ENCODE data around the gene HNF1A. TPM values are rescaled to one million over a fixed set of nuclear protein-coding genes. Genes with fewer than 3 reads are reported as not detected.

Gene HNF1A
- total and polyA plus RNA-seq, 4 donors: 8.2 to 19.8 (median 10.6) TPM

DNA sequence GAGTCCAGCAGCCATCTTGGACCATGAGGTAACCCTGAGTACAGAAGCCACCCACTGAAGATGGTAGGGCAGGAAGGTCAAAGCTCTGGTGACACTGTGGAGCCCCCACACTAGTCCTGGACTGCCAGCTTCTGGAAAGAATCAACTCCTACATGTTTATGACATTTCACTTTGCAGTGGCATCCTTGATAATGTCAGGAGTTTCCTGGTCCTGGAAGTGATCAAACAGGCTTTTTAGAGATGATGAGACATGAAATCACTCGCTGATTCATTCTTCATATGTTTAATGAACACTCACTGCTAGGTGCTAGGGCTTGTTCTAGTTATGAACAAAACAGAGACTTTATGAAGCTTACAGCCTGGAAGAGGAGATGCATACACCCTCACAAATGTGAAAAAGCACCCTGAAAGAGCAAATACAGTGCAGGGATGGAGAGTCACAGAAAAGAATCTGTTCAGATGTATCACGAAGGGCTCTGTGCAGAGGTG is 15.8 kb upstream of the HNF1A start (continued):
- TF ChIP-seq GABPA (IDR thresholded peaks at IDR 0.05 in 1 of 2, conservative IDR thresholded peaks at IDR 0.05 in 1 of 2) (no peak), ATF3 (IDR thresholded peaks at IDR 0.05) (no peak), JUND (IDR thresholded peaks at IDR 0.05) (no peak), SP1 (IDR thresholded peaks at IDR 0.05) (no peak), EGR1 (IDR thresholded peaks at IDR 0.05; ENCODE audit: low read depth in 2 of 2) (no peak), HNF4G (IDR thresholded peaks at IDR 0.05) (no peak), RAD21 (IDR thresholded peaks at IDR 0.05) (no peak), NR2F2 (IDR thresholded peaks at IDR 0.05) (no peak)

GRCh38 chr12:120964298-120964697 is 14.0 kb upstream of the HNF1A start:
- no peaks in the 10 kb centered on the region for H3K9me3 ChIP-seq (ENCODE audit: control insufficient read depth in 4 of 4, low read length in 3 of 4)
- peaks cover 0 to 3% (median 0%) of the 10 kb centered on the region in 4 donors for H3K36me3 ChIP-seq (ENCODE audit: control insufficient read depth in 4 of 4, insufficient read depth in 3 of 4, low read depth in 1 of 4, low read length in 3 of 4)
- H3K9ac ChIP-seq (ENCODE audit: low read depth in 1 of 2, low read length in 2 of 2): no peak overlapping the region
- TF ChIP-seq YY1 (IDR thresholded peaks at IDR 0.05) (no peak), ATF3 (IDR thresholded peaks at IDR 0.05) (no peak), FOXA2 (IDR thresholded peaks at IDR 0.05) (no peak), RXRA (IDR thresholded peaks at IDR 0.05) (no peak), RAD21 (IDR thresholded peaks at IDR 0.05) (no peak), TAF1 (conservative IDR thresholded peaks at IDR 0.05) (no peak), CTCF (IDR thresholded peaks at IDR 0.05; ENCODE audit: low read depth, low read length, missing input control) (no peak), HNF4G (IDR thresholded peaks at IDR 0.05) (no peak), GABPA (IDR thresholded peaks at IDR 0.05 in 1 of 2, conservative IDR thresholded peaks at IDR 0.05 in 1 of 2) (no peak), JUND (IDR thresholded peaks at IDR 0.05) (no peak), FOXA1 (IDR thresholded peaks at IDR 0.05) (no peak), EGR1 (IDR thresholded peaks at IDR 0.05; ENCODE audit: low read depth in 2 of 2) (no peak), HNF4A (conservative IDR thresholded peaks at IDR 0.05) (no peak)
- TF ChIP-seq, protein P1, sequence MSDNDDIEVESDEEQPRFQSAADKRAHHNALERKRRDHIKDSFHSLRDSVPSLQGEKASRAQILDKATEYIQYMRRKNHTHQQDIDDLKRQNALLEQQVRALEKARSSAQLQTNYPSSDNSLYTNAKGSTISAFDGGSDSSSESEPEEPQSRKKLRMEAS (IDR thresholded peaks at IDR 0.05): no peak
- TF ChIP-seq, protein P2, sequence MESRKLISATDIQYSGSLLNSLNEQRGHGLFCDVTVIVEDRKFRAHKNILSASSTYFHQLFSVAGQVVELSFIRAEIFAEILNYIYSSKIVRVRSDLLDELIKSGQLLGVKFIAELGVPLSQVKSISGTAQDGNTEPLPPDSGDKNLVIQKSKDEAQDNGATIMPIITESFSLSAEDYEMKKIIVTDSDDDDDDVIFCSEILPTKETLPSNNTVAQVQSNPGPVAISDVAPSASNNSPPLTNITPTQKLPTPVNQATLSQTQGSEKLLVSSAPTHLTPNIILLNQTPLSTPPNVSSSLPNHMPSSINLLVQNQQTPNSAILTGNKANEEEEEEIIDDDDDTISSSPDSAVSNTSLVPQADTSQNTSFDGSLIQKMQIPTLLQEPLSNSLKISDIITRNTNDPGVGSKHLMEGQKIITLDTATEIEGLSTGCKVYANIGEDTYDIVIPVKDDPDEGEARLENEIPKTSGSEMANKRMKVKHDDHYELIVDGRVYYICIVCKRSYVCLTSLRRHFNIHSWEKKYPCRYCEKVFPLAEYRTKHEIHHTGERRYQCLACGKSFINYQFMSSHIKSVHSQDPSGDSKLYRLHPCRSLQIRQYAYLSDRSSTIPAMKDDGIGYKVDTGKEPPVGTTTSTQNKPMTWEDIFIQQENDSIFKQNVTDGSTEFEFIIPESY (IDR thresholded peaks at IDR 0.05): no peak
- H3K4me1 ChIP-seq (ENCODE audit: control insufficient read depth in 4 of 4, insufficient read depth in 4 of 4, low read length in 3 of 4): peaks cover 6 to 18% (median 12%) of the 10 kb centered on the region in 4 donors
- no peak for DNase-seq (ENCODE audit: low spot score)
- H3K4me3 ChIP-seq (ENCODE audit: low read depth in 1 of 3, low read length in 3 of 3): no peak overlapping the region
- no peaks in the 10 kb centered on the region for H3K27me3 ChIP-seq (ENCODE audit: control insufficient read depth in 4 of 4, insufficient read depth in 4 of 4, low read length in 3 of 4)
- H3K27ac ChIP-seq (ENCODE audit: low read depth in 1 of 2, low read length in 2 of 2): no peak overlapping the region
- WGBS: 86% methylated on average over 8 of the region's 8 CpGs
